HG02610 (cell line): ENCODE data around the gene FAM219A.
"Not testable (repeated sequence)": the region's sequence is repeated elsewhere in the genome, so short reads cannot be mapped to it uniquely, and the experiment has no call there.

Source experiments
- ATAC-seq: cut with Tn5 transposase; IDR thresholded peaks from one replicate; pipeline ENCODE4 v1.9.1; 2021; ENCODE audit warnings: mild to moderate bottlenecking, moderate library complexity; ENCODE audit not compliant: unreplicated experiment

Gene FAM219A

GRCh38 chr9:34446951-34447350 is 11.4 kb downstream of the FAM219A start:
- no peak for ATAC-seq

DNA sequence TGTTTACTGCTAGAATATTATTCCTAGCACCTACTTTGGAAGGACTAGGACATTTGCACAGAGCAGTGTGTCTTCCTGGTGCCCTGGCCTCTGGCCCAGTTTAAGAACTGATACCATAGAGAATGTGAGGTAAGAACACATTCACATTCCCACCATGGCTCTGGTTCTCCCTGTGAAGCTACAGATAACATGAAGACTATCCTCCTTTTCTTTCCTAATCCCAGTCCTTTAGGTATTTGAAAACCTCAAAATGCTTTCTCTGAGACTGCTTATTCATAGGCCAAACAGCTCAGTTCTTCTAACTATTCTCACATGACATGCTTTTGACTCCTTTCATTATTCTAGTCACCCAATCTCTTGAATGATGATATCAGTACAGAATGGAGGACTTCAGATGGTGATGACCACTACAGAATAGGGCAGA is 11.9 kb downstream of the FAM219A start:
- no peak for ATAC-seq

- ATAC-seq: no peak
Measured at GRCh38 chr9:34443976-34444375, 14.4 kb downstream of the FAM219A start.

- no peak for ATAC-seq
Measured at GRCh38 chr9:34443533-34443932, 14.8 kb downstream of the FAM219A start.

- no peak for ATAC-seq
Measured at GRCh38 chr9:34442770-34443169, 15.6 kb downstream of the FAM219A start.

DNA sequence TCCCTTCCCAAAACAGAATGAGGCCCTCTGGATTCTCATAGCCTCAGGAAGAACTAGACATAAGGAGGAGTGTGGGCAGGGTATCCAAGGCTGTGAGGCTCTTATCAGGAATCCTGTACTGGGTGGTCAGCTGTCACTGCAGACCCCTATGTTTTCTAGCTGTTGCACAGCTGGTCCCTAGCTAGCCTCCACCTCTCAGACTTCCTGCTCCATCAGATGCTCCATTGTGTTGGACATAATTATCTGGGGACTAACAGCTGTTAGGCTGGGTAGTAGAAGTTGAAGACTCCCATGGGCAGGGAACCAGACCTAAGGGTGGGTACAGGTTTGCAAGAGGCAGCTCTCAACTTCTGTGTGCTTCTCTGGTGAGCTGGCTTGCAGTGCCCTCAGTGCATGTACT is 18.4 kb downstream of the FAM219A start:
- ATAC-seq: no peak

GRCh38 chr9:34438465-34438864 is 19.9 kb downstream of the FAM219A start:
- not testable (repeated sequence) for ATAC-seq

DNA sequence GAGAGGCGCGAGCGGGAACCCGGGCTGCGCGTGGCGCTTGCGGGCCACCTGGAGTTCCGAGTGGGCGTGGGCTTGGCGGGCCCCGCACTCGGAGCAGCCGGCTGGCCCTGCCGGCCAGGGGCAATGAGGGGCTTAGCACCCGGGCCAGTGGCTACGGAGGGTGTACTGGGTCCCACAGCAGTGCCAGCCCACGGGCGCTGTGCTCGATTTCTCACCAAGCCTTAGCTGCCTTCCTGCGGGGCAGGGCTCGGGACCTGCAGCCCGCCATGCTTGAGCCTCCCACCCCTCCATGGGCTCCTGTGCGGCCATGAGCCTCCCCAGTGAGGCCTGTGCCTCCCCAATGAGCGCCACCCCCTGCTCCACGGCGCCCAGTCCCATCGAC is 20.5 kb downstream of the FAM219A start:
- ATAC-seq: not testable (repeated sequence)

- no peak for ATAC-seq
Measured at GRCh38 chr9:34437006-34437925, 21.1 kb downstream of the FAM219A start.

DNA sequence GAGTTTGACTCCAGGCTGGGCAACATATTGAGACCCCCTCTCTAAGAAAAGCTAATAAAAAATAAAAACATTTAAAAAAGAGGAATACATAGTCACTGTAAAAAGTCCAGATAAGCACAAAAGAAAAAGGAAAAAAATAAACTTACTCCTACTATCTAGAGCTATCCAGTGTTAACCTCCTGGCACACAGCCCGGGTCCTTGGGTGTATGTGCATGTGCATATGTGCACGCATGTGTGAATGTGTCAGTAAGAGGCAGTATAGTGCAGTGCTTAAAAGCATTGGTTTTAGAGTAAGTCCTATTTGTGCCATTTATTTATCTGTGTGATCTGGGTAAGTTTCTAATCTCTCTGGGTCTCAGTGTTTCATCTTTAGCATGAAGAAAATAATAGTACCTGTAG is 26.7 kb downstream of the FAM219A start:
- no peak for ATAC-seq

- ATAC-seq: no peak
Measured at GRCh38 chr9:34430843-34431437, 27.4 kb downstream of the FAM219A start.

DNA sequence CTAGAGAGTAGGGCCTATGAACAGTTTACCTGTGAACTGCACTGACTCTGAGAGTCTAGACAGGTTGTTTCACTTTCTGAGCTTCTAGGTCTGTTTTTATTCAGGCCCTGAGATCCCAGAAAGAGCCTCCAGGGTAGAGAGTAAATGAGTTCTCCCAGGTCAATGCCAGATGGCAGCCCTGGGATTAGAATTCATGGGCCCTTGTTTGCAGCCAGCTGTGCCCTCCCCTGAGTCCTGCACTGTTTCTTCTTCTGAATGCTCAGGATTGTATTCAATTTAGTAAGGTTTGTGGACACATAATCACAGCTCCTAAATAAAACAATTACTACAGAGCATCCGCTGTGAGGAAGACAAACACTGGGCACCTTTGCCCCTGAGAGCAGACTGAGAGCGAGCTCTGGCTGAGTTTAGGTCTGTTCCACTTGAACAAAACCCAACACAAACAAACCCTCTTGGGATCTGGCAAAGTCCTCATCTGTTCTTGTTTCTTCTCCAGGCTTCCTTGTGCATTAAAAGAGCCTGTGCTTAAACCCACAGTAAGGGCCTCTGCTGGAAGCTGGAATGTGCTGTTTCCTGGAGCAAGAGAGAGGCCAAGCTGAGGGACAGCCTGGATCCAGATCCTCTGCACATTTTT is 29.9 kb downstream of the FAM219A start:
- ATAC-seq: no peak

- no peak for ATAC-seq
Measured at GRCh38 chr9:34426347-34427074, 31.9 kb downstream of the FAM219A start.

GRCh38 chr9:34419716-34420504 is 38.5 kb downstream of the FAM219A start:
- no peak for ATAC-seq

DNA sequence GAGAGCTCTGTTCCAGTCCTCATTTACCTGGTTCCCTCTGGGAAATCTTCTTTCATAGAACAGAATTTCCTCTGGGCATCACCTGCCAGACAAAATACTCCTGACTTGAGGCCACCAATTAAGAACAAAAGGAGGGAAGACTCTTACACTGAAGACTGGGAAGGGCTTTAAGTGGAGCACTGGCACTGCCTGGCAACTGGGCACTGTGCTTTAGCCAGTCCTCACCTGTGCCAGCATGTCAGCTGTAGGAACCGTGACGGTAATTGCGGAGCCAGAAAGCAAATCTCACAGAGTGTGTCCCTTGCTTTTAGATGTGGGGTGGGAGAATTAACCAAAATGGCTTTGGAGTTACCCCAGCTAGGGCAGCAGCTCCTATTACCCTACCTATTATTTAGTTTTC is 40.6 kb downstream of the FAM219A start:
- no peak for ATAC-seq

- no peak for ATAC-seq
Measured at GRCh38 chr9:34413231-34413852, 45.0 kb downstream of the FAM219A start.

DNA sequence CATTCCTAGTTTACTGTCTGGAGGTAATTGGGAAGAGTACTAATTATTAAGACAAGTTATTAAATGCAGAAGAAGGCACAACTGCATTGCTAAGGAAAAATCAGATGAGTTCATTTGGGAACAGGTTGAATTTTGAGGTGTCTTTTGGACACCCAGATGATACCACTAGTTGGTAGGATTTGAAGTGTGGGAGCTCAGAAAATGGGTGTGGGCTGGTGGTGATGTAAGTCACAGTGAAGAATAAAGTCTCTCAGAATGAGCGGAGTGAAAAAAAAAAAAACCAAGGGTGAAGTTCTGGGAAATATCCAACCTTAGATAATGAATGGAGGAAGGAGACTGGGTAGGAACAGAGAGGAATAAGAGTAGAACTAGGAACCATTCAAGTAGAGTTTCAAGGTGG is 46.0 kb downstream of the FAM219A start:
- no peak for ATAC-seq

DNA sequence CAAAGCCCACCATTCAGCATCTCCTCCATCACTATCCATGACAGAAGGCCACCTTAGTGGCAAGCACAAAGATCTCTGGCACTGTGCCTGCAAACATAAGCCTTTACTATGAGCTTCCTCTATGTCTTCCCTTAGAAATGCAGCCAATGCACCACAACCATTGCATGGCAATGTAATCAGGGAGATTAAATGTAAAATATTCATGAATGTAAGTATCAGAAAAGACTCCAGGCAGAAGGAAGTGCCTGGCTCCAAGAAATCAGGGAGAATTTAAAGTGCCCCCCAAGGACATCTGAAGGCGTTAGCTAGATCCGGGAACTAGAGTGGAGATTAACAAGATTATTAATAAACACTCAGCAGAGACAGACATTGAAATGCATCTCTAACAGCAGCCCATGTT is 49.2 kb downstream of the FAM219A start:
- no peak for ATAC-seq

DNA sequence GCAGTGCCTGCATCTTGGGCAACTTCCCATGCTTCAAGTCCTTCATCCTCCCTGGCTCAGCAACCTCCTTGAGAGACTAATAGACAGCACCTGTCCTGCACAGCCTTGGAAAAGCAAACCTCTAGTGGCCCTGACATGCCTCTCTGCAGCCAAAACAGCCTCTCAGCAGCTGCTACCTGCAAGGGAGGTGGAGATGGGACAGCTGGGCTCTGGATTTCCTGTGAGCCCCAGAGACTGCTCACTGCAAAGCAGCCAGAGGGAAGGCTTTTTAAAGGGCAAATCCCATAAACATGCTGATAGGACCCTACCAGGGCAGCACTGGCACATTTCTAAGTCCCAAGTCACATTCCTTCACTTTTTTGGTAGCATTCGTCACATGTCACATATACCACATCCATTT is 50.2 kb downstream of the FAM219A start:
- ATAC-seq: no peak

DNA sequence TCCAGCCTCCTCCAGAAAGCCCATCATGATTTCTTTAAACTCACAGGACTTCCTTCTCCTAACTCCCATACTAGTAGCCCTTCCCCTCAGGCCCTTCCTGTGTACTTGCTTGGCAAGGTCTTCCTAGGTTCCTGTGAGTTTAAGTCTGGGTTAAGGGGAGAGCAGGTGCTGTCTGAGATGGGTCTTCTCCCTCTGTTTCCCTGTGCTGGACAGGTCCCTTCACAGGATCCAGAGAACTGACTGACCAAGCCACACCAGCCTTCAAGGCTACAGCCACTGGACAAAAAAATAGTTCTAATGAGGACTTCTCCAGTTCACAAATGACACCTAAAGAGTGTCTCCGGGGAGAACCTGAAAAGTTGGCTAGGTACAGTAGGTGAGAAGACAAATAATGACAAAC is 52.2 kb downstream of the FAM219A start:
- no peak for ATAC-seq
